ENCODE data around the gene NR3C2.
"Not testable (repeated sequence)": the region's sequence is repeated elsewhere in the genome, so short reads cannot be mapped to it uniquely, and the experiment has no call there.

Gene NR3C2

GRCh38 chr4:148216866-148217814 lies 225.1 kb downstream of the NR3C2 start:
- peak; percentile 30 for DNase-seq (ENCODE audit: low spot score)

GRCh38 chr4:148216321-148216720 lies 225.9 kb downstream of the NR3C2 start:
- DNase-seq (ENCODE audit: low spot score): no peak

GRCh38 chr4:148215202-148215601 lies 227.0 kb downstream of the NR3C2 start:
- no peak for DNase-seq (ENCODE audit: low spot score)

- DNase-seq (ENCODE audit: low spot score): no peak
Measured at GRCh38 chr4:148214529-148215166, 227.6 kb downstream of the NR3C2 start.

- DNase-seq (ENCODE audit: low spot score): no peak
Measured at GRCh38 chr4:148211533-148211932, 230.7 kb downstream of the NR3C2 start.

GRCh38 chr4:148210661-148211060 lies 231.6 kb downstream of the NR3C2 start:
- no peak for DNase-seq (ENCODE audit: low spot score)

GRCh38 chr4:148207068-148207467 lies 235.1 kb downstream of the NR3C2 start:
- no peak for DNase-seq (ENCODE audit: low spot score)

- DNase-seq (ENCODE audit: low spot score): no peak
Measured at GRCh38 chr4:148205476-148205875, 236.7 kb downstream of the NR3C2 start.

GRCh38 chr4:148204892-148205291 lies 237.3 kb downstream of the NR3C2 start:
- DNase-seq (ENCODE audit: low spot score): no peak

- no peak for DNase-seq (ENCODE audit: low spot score)
Measured at GRCh38 chr4:148204171-148204570, 238.0 kb downstream of the NR3C2 start.

- no peak for DNase-seq (ENCODE audit: low spot score)
Measured at GRCh38 chr4:148203056-148203898, 238.9 kb downstream of the NR3C2 start.

GRCh38 chr4:148200960-148201359 lies 241.3 kb downstream of the NR3C2 start:
- DNase-seq (ENCODE audit: low spot score): no peak

- no peak for DNase-seq (ENCODE audit: low spot score)
Measured at GRCh38 chr4:148196164-148196563, 246.1 kb downstream of the NR3C2 start.

GRCh38 chr4:148192526-148192925 lies 249.7 kb downstream of the NR3C2 start:
- no peak for DNase-seq (ENCODE audit: low spot score)

- not testable (repeated sequence) for DNase-seq (ENCODE audit: low spot score)
Measured at GRCh38 chr4:148187454-148188222, 254.6 kb downstream of the NR3C2 start.

GRCh38 chr4:148184922-148185321 lies 257.3 kb downstream of the NR3C2 start:
- DNase-seq (ENCODE audit: low spot score): no peak

GRCh38 chr4:148182230-148182911 lies 259.8 kb downstream of the NR3C2 start:
- DNase-seq (ENCODE audit: low spot score): no peak

GRCh38 chr4:148173397-148174017 lies 268.7 kb downstream of the NR3C2 start:
- no peak for DNase-seq (ENCODE audit: low spot score)

- DNase-seq (ENCODE audit: low spot score): no peak
Measured at GRCh38 chr4:148171596-148171995, 270.6 kb downstream of the NR3C2 start.
